Tibial nerve (tissue), 4 donors: Measurements from ENCODE around the gene ERMARD.
A peak's percentile ranks its signal among the peaks of the same experiment; 100 is the strongest.

Source experiments
- EP300 ChIP-seq, 2 donors: sonication (generic); formaldehyde crosslinking; IDR thresholded peaks; one replicate each; pipeline ENCODE4 v1.6.1; 2017; ENCODE audit warnings: antibody characterized with exemption in 2 of 2, mild to moderate bottlenecking in 1 of 2
- POLR2A ChIP-seq, 2 donors: fragments of 450-650 bp; IDR thresholded peaks; one replicate each; pipeline ENCODE4 v1.6.1; 2017; ENCODE audit warnings: antibody characterized with exemption in 2 of 2, mild to moderate bottlenecking in 2 of 2, moderate library complexity in 2 of 2
- TF ChIP-seq, protein P1 (sequence below), 5 experiments: fragments of 200-600 bp in 3 of 5; fragments of 450-650 bp in 2 of 5; sonication (generic) in 3 of 5; IDR thresholded peaks; one replicate each; pipeline ENCODE4 v1.5.1; 2016 to 2019; ENCODE audit warnings: antibody characterized with exemption in 5 of 5, mild to moderate bottlenecking in 3 of 5, moderate library complexity in 2 of 5

DNA sequence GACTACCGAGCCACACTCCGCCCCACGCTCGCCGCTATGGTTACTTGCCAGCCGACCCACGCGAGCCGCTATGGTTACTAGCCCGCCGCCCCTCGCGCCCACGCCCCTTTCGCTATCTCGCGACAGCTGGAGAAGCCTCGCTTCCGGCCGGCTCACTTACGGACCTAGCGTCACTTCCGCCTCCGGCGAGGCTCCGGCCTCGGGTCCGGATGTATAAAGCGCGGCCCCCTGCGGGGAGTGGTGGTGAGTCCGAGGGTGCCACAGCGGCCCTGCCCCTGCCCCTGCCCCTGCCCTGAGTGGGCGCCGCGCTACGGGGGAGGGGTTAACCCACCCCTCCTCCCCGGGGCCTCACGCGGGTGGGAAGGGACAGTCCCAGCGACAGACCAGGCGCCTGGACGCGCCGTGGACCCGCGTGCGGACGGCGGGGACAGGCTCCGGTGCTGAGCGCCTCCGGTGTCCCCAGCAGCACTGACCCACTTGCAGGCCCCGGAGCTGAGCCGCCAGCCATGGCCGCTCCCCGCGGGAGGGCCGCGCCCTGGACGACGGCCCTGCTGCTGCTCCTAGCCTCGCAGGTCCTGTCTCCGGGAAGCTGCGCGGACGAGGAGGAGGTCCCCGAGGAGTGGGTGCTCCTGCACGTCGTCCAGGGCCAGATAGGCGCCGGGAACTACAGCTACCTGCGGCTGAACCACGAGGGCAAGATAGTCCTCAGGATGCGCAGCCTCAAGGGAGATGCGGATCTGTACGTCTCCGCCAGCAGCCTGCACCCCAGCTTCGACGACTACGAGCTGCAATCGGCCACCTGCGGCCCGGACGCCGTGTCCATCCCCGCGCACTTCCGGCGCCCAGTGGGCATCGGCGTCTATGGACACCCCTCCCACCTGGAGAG, 49.2 kb upstream of the ERMARD start, which contains the start of the genes C6orf120 and WDR27:
- TF ChIP-seq, protein P1, sequence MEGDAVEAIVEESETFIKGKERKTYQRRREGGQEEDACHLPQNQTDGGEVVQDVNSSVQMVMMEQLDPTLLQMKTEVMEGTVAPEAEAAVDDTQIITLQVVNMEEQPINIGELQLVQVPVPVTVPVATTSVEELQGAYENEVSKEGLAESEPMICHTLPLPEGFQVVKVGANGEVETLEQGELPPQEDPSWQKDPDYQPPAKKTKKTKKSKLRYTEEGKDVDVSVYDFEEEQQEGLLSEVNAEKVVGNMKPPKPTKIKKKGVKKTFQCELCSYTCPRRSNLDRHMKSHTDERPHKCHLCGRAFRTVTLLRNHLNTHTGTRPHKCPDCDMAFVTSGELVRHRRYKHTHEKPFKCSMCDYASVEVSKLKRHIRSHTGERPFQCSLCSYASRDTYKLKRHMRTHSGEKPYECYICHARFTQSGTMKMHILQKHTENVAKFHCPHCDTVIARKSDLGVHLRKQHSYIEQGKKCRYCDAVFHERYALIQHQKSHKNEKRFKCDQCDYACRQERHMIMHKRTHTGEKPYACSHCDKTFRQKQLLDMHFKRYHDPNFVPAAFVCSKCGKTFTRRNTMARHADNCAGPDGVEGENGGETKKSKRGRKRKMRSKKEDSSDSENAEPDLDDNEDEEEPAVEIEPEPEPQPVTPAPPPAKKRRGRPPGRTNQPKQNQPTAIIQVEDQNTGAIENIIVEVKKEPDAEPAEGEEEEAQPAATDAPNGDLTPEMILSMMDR (IDR thresholded peaks at IDR 0.05): peak in 2 of 5 experiments; percentile 18 to 44
- TF ChIP-seq POLR2A (IDR thresholded peaks at IDR 0.05): peak; percentile 80 to 94
- TF ChIP-seq EP300 (IDR thresholded peaks at IDR 0.05): peak; percentile 56 to 98
